Suprapubic skin (tissue), 3 donors: Measurements from ENCODE around the gene HAND1.

Source experiments
- POLR2AphosphoS5 ChIP-seq, 3 donors: sonication (generic); formaldehyde crosslinking; IDR thresholded peaks; one replicate each; pipeline ENCODE4 v1.6.1; 2017; ENCODE audit warnings: antibody characterized with exemption in 3 of 3
- TF ChIP-seq, protein P1 (sequence below), 2 donors: fragments of 200-600 bp in 1 of 2; fragments of 450-650 bp in 1 of 2; sonication (generic) in 1 of 2; IDR thresholded peaks; one replicate each; pipeline ENCODE4 v1.5.1; 2016 to 2019; ENCODE audit warnings: antibody characterized with exemption in 2 of 2, mild to moderate bottlenecking in 1 of 2, moderate library complexity in 1 of 2

GRCh38 chr5:154498994-154499393 is 21.0 kb upstream of the HAND1 start:
- no peak for TF ChIP-seq POLR2AphosphoS5 (IDR thresholded peaks at IDR 0.05)
- TF ChIP-seq, protein P1, sequence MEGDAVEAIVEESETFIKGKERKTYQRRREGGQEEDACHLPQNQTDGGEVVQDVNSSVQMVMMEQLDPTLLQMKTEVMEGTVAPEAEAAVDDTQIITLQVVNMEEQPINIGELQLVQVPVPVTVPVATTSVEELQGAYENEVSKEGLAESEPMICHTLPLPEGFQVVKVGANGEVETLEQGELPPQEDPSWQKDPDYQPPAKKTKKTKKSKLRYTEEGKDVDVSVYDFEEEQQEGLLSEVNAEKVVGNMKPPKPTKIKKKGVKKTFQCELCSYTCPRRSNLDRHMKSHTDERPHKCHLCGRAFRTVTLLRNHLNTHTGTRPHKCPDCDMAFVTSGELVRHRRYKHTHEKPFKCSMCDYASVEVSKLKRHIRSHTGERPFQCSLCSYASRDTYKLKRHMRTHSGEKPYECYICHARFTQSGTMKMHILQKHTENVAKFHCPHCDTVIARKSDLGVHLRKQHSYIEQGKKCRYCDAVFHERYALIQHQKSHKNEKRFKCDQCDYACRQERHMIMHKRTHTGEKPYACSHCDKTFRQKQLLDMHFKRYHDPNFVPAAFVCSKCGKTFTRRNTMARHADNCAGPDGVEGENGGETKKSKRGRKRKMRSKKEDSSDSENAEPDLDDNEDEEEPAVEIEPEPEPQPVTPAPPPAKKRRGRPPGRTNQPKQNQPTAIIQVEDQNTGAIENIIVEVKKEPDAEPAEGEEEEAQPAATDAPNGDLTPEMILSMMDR (IDR thresholded peaks at IDR 0.05): no peak
